H1 (cell line): ENCODE measurements around the gene USH2A. TPM values are rescaled to one million over a fixed set of nuclear protein-coding genes. Genes with fewer than 3 reads are reported as not detected.

Source experiments
- CTCF ChIA-PET: fragments of 300-600 bp; sonication (Branson Sonifier 250); formaldehyde crosslinking; loops from one replicate; lab custom pipeline; 2021; ENCODE audit not compliant: partially characterized antibody; lab: Charles Lee
- POLR2A ChIA-PET: fragments of 300-600 bp; sonication (Branson Sonifier 250); formaldehyde crosslinking; loops from one replicate; lab custom pipeline; 2021; ENCODE audit warnings: inconsistent platforms; ENCODE audit not compliant: partially characterized antibody; lab: Charles Lee
- DNase-seq, 2 experiments: peaks; one replicate each; pipeline versions ENCODE4 v3.0.0 to v3.0.0-alpha.2; 2010 to 2022; ENCODE audit warnings: low spot score in 2 of 2, low read depth in 1 of 2, mixed read lengths in 1 of 2
- FAIRE-seq: peaks from 2 replicates; lab custom pipeline; 2011; peaks lifted over from hg19 to GRCh38; lab: Jason Lieb, UNC
- H2AFZ ChIP-seq: 2 replicates; pipeline ENCODE4 v1.8.1; 2012; ENCODE audit warnings: low read length, inconsistent platforms
- H2AK5ac ChIP-seq: 2 replicates; pipeline ENCODE4 v1.6.1; 2013; ENCODE audit warnings: low read depth, low read length
- H2BK120ac ChIP-seq: replicated peaks from 2 replicates; pipeline ENCODE3; 2013; ENCODE audit warnings: low read depth, low read length, inconsistent platforms
- H2BK12ac ChIP-seq: 2 replicates; pipeline ENCODE4 v1.6.1; 2013; ENCODE audit warnings: low read depth, low read length
- H2BK15ac ChIP-seq: 2 replicates; pipeline ENCODE4 v1.6.1; 2013; ENCODE audit warnings: low read length
- H2BK20ac ChIP-seq: 2 replicates; pipeline ENCODE4 v1.6.1; 2013; ENCODE audit warnings: low read length
- H2BK5ac ChIP-seq: 2 replicates; pipeline ENCODE4 v1.6.1; 2013; ENCODE audit warnings: low read depth, low read length
- H3K14ac ChIP-seq: 2 replicates; pipeline ENCODE4 v1.6.1; 2013; ENCODE audit warnings: inconsistent platforms; ENCODE audit not compliant: insufficient read length
- H3K18ac ChIP-seq: 2 replicates; pipeline ENCODE4 v1.6.1; 2013; ENCODE audit warnings: low read length; ENCODE audit errors: extremely low read depth
- H3K23ac ChIP-seq: 2 replicates; pipeline ENCODE4 v1.6.1; 2013; ENCODE audit warnings: inconsistent platforms; ENCODE audit not compliant: insufficient read length
- H3K23me2 ChIP-seq: 2 replicates; pipeline ENCODE4 v1.6.1; 2013; ENCODE audit warnings: low read depth, low read length
- H3K27ac ChIP-seq: 2 replicates; pipeline ENCODE4 v1.6.1; 2011; ENCODE audit warnings: low read depth, low read length, inconsistent platforms
- H3K27me3 ChIP-seq, 4 experiments: replicated peaks in 1 of 4; 1 replicate in 1 of 4; 2 replicates in 3 of 4; pipeline versions ENCODE4 v1.6.1 to v1.8.1; 2011 to 2013; ENCODE audit warnings: low read length in 3 of 4, mild to moderate bottlenecking in 3 of 4, inconsistent platforms in 2 of 4, mixed read lengths in 2 of 4, moderate library complexity in 1 of 4; ENCODE audit not compliant: control insufficient read depth in 3 of 4, insufficient read depth in 3 of 4; ENCODE audit errors: extremely low read depth in 1 of 4
- H3K36me3 ChIP-seq, 4 experiments: 2 replicates each; pipeline versions ENCODE4 v1.6.1 to v1.8.1; 2011 to 2013; ENCODE audit warnings: mild to moderate bottlenecking in 4 of 4, low read length in 3 of 4, moderate library complexity in 2 of 4, control low read depth in 1 of 4, inconsistent platforms in 1 of 4; ENCODE audit not compliant: insufficient read depth in 4 of 4, control insufficient read depth in 2 of 4
- H3K4ac ChIP-seq: replicated peaks from 2 replicates; pipeline ENCODE3; 2013; ENCODE audit warnings: low read length, low read depth, mixed read lengths, inconsistent platforms; ENCODE audit not compliant: insufficient read length
- H3K4me1 ChIP-seq, 4 experiments: replicated peaks in 1 of 4; 1 replicate in 1 of 4; 2 replicates in 3 of 4; pipeline versions ENCODE4 v1.6.1 to v1.8.1; 2011 to 2013; ENCODE audit warnings: low read length in 3 of 4, inconsistent platforms in 2 of 4, mixed read lengths in 1 of 4; ENCODE audit not compliant: insufficient read depth in 4 of 4, control insufficient read depth in 3 of 4
- H3K4me2 ChIP-seq, 2 experiments: 2 replicates each; pipeline versions ENCODE4 v1.6.1 to v1.8.1; 2011 to 2013; ENCODE audit warnings: low read depth in 2 of 2, low read length in 2 of 2, control low read depth in 1 of 2, inconsistent platforms in 1 of 2, mild to moderate bottlenecking in 1 of 2; ENCODE audit not compliant: insufficient read depth in 1 of 2
- H3K4me3 ChIP-seq, 4 experiments: fragments of 200-600, 300-600 bp in 1 of 4; sonication (generic), shearing (Covaris generic), sonication (Bioruptor Twin) in 1 of 4; 2 replicates each; pipeline versions ENCODE4 v1.5.1 to v1.8.1; 2011 to 2016; ENCODE audit warnings: low read length in 4 of 4, low read depth in 3 of 4, control low read depth in 2 of 4, inconsistent platforms in 2 of 4, mild to moderate bottlenecking in 2 of 4, mixed read lengths in 1 of 4, moderate library complexity in 1 of 4; ENCODE audit not compliant: insufficient read depth in 2 of 4; ENCODE audit errors: extremely low read depth in 1 of 4
- H3K56ac ChIP-seq: replicated peaks from 2 replicates; pipeline ENCODE3; 2013; ENCODE audit warnings: low read depth, mild to moderate bottlenecking, mixed read lengths, low read length, inconsistent platforms; ENCODE audit not compliant: insufficient read length
- H3K79me1 ChIP-seq: 2 replicates; pipeline ENCODE4 v1.6.1; 2013; ENCODE audit warnings: low read depth, low read length, control low read depth
- H3K79me2 ChIP-seq, 2 experiments: 2 replicates each; pipeline versions ENCODE4 v1.6.1 to v1.8.1; 2012 to 2013; ENCODE audit warnings: low read length in 2 of 2, mild to moderate bottlenecking in 2 of 2, inconsistent platforms in 1 of 2; ENCODE audit not compliant: insufficient read depth in 2 of 2, control insufficient read depth in 1 of 2
- H3K9ac ChIP-seq, 4 experiments: replicated peaks in 1 of 4; 1 replicate in 1 of 4; 2 replicates in 3 of 4; pipeline versions ENCODE4 v1.6.1 to v1.8.1; 2011 to 2013; ENCODE audit warnings: low read depth in 3 of 4, low read length in 3 of 4, control low read depth in 2 of 4, mild to moderate bottlenecking in 2 of 4, moderate library complexity in 2 of 4, inconsistent platforms in 1 of 4; ENCODE audit errors: extremely low read depth in 1 of 4
- H3K9me3 ChIP-seq, 2 experiments: 2 replicates each; pipeline versions ENCODE4 v1.6.1 to v1.8.1; 2012 to 2013; ENCODE audit warnings: mild to moderate bottlenecking in 2 of 2, moderate library complexity in 2 of 2, control low read depth in 1 of 2, inconsistent platforms in 1 of 2, low read depth in 1 of 2, low read length in 1 of 2, mixed read lengths in 1 of 2; ENCODE audit not compliant: insufficient read depth in 2 of 2
- H4K20me1 ChIP-seq, 2 experiments: replicated peaks in 1 of 2; 2 replicates each; pipeline versions ENCODE3 to v1.8.1; 2011 to 2013; ENCODE audit warnings: inconsistent platforms in 2 of 2, low read length in 2 of 2, mild to moderate bottlenecking in 1 of 2; ENCODE audit not compliant: insufficient read depth in 2 of 2, control insufficient read depth in 1 of 2
- H4K5ac ChIP-seq: 2 replicates; pipeline ENCODE4 v1.6.1; 2013; ENCODE audit warnings: low read length, low read depth, mixed read lengths, inconsistent platforms; ENCODE audit not compliant: insufficient read length
- H4K8ac ChIP-seq: 2 replicates; pipeline ENCODE4 v1.8.0; 2013; ENCODE audit warnings: mild to moderate bottlenecking, moderate library complexity, low read length, inconsistent platforms; ENCODE audit not compliant: insufficient read depth; ENCODE audit errors: extremely low read depth
- H4K91ac ChIP-seq: replicated peaks from 2 replicates; pipeline ENCODE3; 2013; ENCODE audit warnings: low read length, mixed read lengths, inconsistent platforms; ENCODE audit not compliant: insufficient read length
- ASH2L ChIP-seq: fragments of 200-600, 300-600 bp; sonication (generic); IDR thresholded peaks from one replicate; pipeline ENCODE4 v1.7.1; 2017; ENCODE audit warnings: low read length
- CHD1 ChIP-seq: IDR thresholded peaks from 2 replicates; pipeline ENCODE4 v1.6.1; 2012; ENCODE audit warnings: low read depth, low read length, improper control_type of control experiment
- CHD2 ChIP-seq: IDR thresholded peaks from 2 replicates; pipeline ENCODE4 v1.6.1; 2012; ENCODE audit warnings: low read length, improper control_type of control experiment
- CREB1 ChIP-seq: IDR thresholded peaks from 2 replicates; pipeline ENCODE4 v1.6.1; 2012; ENCODE audit warnings: inconsistent platforms
- E2F6 ChIP-seq: IDR thresholded peaks from 2 replicates; pipeline ENCODE4 v1.6.1; 2012; ENCODE audit warnings: inconsistent platforms
- HDAC2 ChIP-seq, 2 experiments: fragments of 300-600 bp in 1 of 2; sonication (generic) in 1 of 2; IDR thresholded peaks; 2 replicates each; pipeline ENCODE4 v1.6.1; 2011 to 2012; ENCODE audit warnings: low read depth in 2 of 2, low read length in 2 of 2, mild to moderate bottlenecking in 2 of 2, moderate library complexity in 2 of 2, borderline replicate concordance in 1 of 2, inconsistent platforms in 1 of 2
- KDM1A ChIP-seq: fragments of 200-600, 300-600 bp; sonication (generic); IDR thresholded peaks from 2 replicates; pipeline ENCODE4 v1.7.1; 2016; ENCODE audit warnings: mild to moderate bottlenecking, low read length, borderline replicate concordance
- NRF1 ChIP-seq: IDR thresholded peaks from 2 replicates; pipeline ENCODE4 v1.6.1; 2011; ENCODE audit warnings: mild to moderate bottlenecking, low read depth, low read length, improper control_type of control experiment
- POLR2A ChIP-seq, 2 experiments: IDR thresholded peaks; 1 replicate in 1 of 2; 2 replicates in 1 of 2; pipeline ENCODE4 v1.6.1; 2011; ENCODE audit warnings: low read depth in 2 of 2, low read length in 2 of 2, mild to moderate bottlenecking in 2 of 2; ENCODE audit errors: control extremely low read depth in 1 of 2
- POLR2AphosphoS5 ChIP-seq: IDR thresholded peaks from 2 replicates; pipeline ENCODE4 v1.6.1; 2011; ENCODE audit warnings: low read depth, low read length
- RFX5 ChIP-seq: IDR thresholded peaks from 2 replicates; pipeline ENCODE4 v1.6.1; 2011; ENCODE audit warnings: low read depth, low read length, improper control_type of control experiment, borderline replicate concordance
- SP1 ChIP-seq: IDR thresholded peaks from 2 replicates; pipeline ENCODE4 v1.6.1; 2011; ENCODE audit warnings: low read depth, low read length
- SRF ChIP-seq: IDR thresholded peaks from 2 replicates; pipeline ENCODE4 v1.6.1; 2011; ENCODE audit warnings: mild to moderate bottlenecking, low read depth, low read length, moderate library complexity
- TAF7 ChIP-seq: optimal IDR thresholded peaks from 2 replicates; pipeline ENCODE3; 2011; ENCODE audit warnings: low read depth, mild to moderate bottlenecking, inconsistent platforms, low read length, moderate library complexity, borderline replicate concordance
- TCF12 ChIP-seq: IDR thresholded peaks from 2 replicates; pipeline ENCODE4 v1.6.1; 2011; ENCODE audit warnings: low read depth, mild to moderate bottlenecking, low read length
- TEAD4 ChIP-seq: IDR thresholded peaks from 2 replicates; pipeline ENCODE4 v1.6.1; 2012; ENCODE audit warnings: low read depth, low read length, inconsistent platforms, mixed read lengths
- WGBS, 2 experiments: shearing (Covaris generic) in 1 of 2; methylation state at CpG; one replicate each; pipeline versions ENCODE4 v1.1.6 to v1.1.7; 2013 to 2015; ENCODE audit warnings: low lambda C conversion rate in 2 of 2, mixed read lengths in 2 of 2, inconsistent platforms in 1 of 2, low coverage in 1 of 2, missing lambda C conversion rate in 1 of 2; ENCODE audit not compliant: insufficient replicate concordance in 2 of 2, insufficient coverage in 1 of 2, insufficient read length in 1 of 2; ENCODE audit errors: extremely low coverage in 1 of 2, missing lambda C conversion rate in 1 of 2; 5-methylcytosine and 5-hydroxymethylcytosine counted together
- polyA plus RNA-seq, 7 experiments: library from polyadenylated mRNA; depleted of rRNA in 3 of 7; stranded (reverse) in 5 of 7; unstranded in 2 of 7; fragments of >200 nt in 5 of 7; fragments of 200-250 nt in 2 of 7; gene quantifications; 1 replicate in 5 of 7; 2 replicates in 1 of 7; 4 replicates in 1 of 7; pipeline versions ENCODE4 v1.2.1 to v1.2.3, GENCODE V29; 2011 to 2013; ENCODE audit warnings: missing spikeins in 2 of 7, mixed read lengths in 2 of 7
- total RNA-seq: library from RNA; stranded (reverse); fragmentation: NEBNext Ultra II Directional; extraction: Animal tissue kit (Norgen Biotek cat#: 25700); gene quantifications from 2 replicates; pipeline ENCODE4 v1.2.1, GENCODE V29; 2021

Gene USH2A
- total and polyA plus RNA-seq, 2 of the 8 experiments (the other 6 are each of a cell fraction or from before 2014, with no cell fraction given): 0.02 to 0.17 TPM

- Histone ChIP-seq H2BK5ac (no peak overlapping the region), H3K4me3 (no peak overlapping the region), H3K79me2 (no peaks in the 10 kb centered on the region), H3K36me3 (no peaks in the 10 kb centered on the region), H3K23me2 (no peaks in the 10 kb centered on the region), H4K8ac (no peak overlapping the region), H3K18ac (no peak overlapping the region), H4K20me1 (no peaks in the 10 kb centered on the region), H3K27ac (no peak overlapping the region), H2AFZ (peak overlapping the region; percentile 94), H3K9me3 (no peaks in the 10 kb centered on the region), H3K4me2 (no peak overlapping the region), H2BK20ac (no peak overlapping the region), H3K79me1 (no peaks in the 10 kb centered on the region), H3K9ac (no peak overlapping the region), H2BK120ac (no peak overlapping the region), H3K27me3 (no peaks in the 10 kb centered on the region), H3K14ac (no peak overlapping the region), H4K5ac (no peak overlapping the region), H3K4me1 (no peaks in the 10 kb centered on the region), H4K91ac (no peak overlapping the region), H2BK15ac (no peak overlapping the region), H3K4ac (no peak overlapping the region), H3K23ac (no peak overlapping the region), H3K56ac (no peak overlapping the region), H2AK5ac (no peak overlapping the region; the same call in 1 of the 2 replicates), H2BK12ac (no peak overlapping the region)
- CTCF ChIA-PET: no interaction called here
- no peak for DNase-seq
- FAIRE-seq: no peak
- WGBS, 2 experiments: 89% methylated on average over 7 of the region's 7 CpGs; no CpG with 5 or more reads in 1 of the 2 experiments
- POLR2A ChIA-PET: no interaction called here
- TF ChIP-seq E2F6 (no peak), TEAD4 (no peak), HDAC2 (IDR thresholded peaks at IDR 0.05; ENCODE audit: borderline replicate concordance in 1 of 2, low read depth in 2 of 2, low read length in 2 of 2) (no peak), POLR2A (IDR thresholded peaks at IDR 0.05; ENCODE audit: control extremely low read depth in 1 of 2, low read depth in 2 of 2, low read length in 2 of 2) (no peak), POLR2AphosphoS5 (no peak), RFX5 (no peak), CHD2 (no peak), TAF7 (no peak), KDM1A (no peak), ASH2L (no peak), CREB1 (no peak), SP1 (no peak), TCF12 (no peak), SRF (no peak), NRF1 (no peak), CHD1 (no peak)
These were observed 368.6 kb downstream of the USH2A start for GRCh38 chr1:216054600-216054999.
